H54 (cell line): ENCODE data around the gene EPHB2.
"Not testable (repeated sequence)": the region's sequence is repeated elsewhere in the genome, so short reads cannot be mapped to it uniquely, and the experiment has no call there.

Source experiments
- DNase-seq: peaks from one replicate; pipeline ENCODE4 v3.0.0; 2011; ENCODE audit warnings: low spot score, mixed read lengths; ENCODE audit not compliant: insufficient read length
- FAIRE-seq: peaks from 3 replicates; lab custom pipeline; 2011; peaks lifted over from hg19 to GRCh38; lab: Jason Lieb, UNC
- POLR2A ChIP-seq: IDR thresholded peaks from 2 replicates; pipeline ENCODE4 v1.6.1; 2011; ENCODE audit warnings: low read depth, mild to moderate bottlenecking, low read length

EPHB2 gene

GRCh38 chr1:22702296-22703085, 8.1 kb upstream of the EPHB2 start:
- no peak for FAIRE-seq
- no peak for TF ChIP-seq POLR2A
- DNase-seq, result no peak

- TF ChIP-seq POLR2A, result no peak
- DNase-seq (peak; percentile 75), FAIRE-seq (no peak)
Observed at GRCh38 chr1:22704440-22705067, 6.1 kb upstream of the EPHB2 start.

- no peak for TF ChIP-seq POLR2A
- no peak for DNase-seq
- no peak for FAIRE-seq
Observed at GRCh38 chr1:22705586-22705985, 5.1 kb upstream of the EPHB2 start.

GRCh38 chr1:22706100-22706499, 4.5 kb upstream of the EPHB2 start:
- not testable (repeated sequence) for FAIRE-seq, DNase-seq

- no peak for DNase-seq
- FAIRE-seq, result no peak
- no peak for TF ChIP-seq POLR2A
Observed at GRCh38 chr1:22708777-22709176, 1.9 kb upstream of the EPHB2 start.

- DNase-seq, result no peak
- TF ChIP-seq POLR2A, result no peak
- no peak for FAIRE-seq
Observed at GRCh38 chr1:22709227-22709626, 1.4 kb upstream of the EPHB2 start.

- FAIRE-seq, result no peak
- peak; percentile 63 for DNase-seq
- TF ChIP-seq POLR2A, result no peak
Observed at GRCh38 chr1:22709891-22710700, 543 bp upstream of the EPHB2 start.

- DNase-seq (no peak), FAIRE-seq (no peak)
- no peak for TF ChIP-seq POLR2A
Observed at GRCh38 chr1:22711071-22711470, 432 bp downstream of the EPHB2 start.

- DNase-seq, result no peak
- no peak for FAIRE-seq
- no peak for TF ChIP-seq POLR2A
Observed at GRCh38 chr1:22711591-22712501, 1.2 kb downstream of the EPHB2 start.

GRCh38 chr1:22712502-22713271, 2.0 kb downstream of the EPHB2 start:
- TF ChIP-seq POLR2A, result no peak
- FAIRE-seq (no peak), DNase-seq (peak; percentile 54)

- no peak for FAIRE-seq
Observed at GRCh38 chr1:22714455-22714854, 3.8 kb downstream of the EPHB2 start.

GRCh38 chr1:22717037-22717760, 6.6 kb downstream of the EPHB2 start:
- no peak for TF ChIP-seq POLR2A
- FAIRE-seq (no peak), DNase-seq (no peak)

More at GRCh38 chr1:22714455-22714854, 3.8 kb downstream of the EPHB2 start:
- TF ChIP-seq POLR2A, result no peak
- DNase-seq, result no peak
